B cell (primary cell): ENCODE results near the gene EML6. TPM values are rescaled to one million over a fixed set of nuclear protein-coding genes. Genes with fewer than 3 reads are reported as not detected.

Source experiments
- ATAC-seq: fragments of 200-7000 bp; cut with Tn5 transposase; one replicate; pipeline ENCODE4 v1.10.0; 2021; ENCODE audit warnings: low read depth, mild to moderate bottlenecking, moderate number of reproducible peaks, moderate library complexity
- CTCF ChIA-PET: fragments of 350-600 bp; sonication (Branson Sonifier 250); formaldehyde crosslinking; loops from one replicate; lab custom pipeline; 2021; ENCODE audit warnings: antibody characterized with exemption, inconsistent platforms; lab: Charles Lee
- POLR2A ChIA-PET: fragments of 350-600 bp; sonication (Branson Sonifier 250); formaldehyde crosslinking; loops from one replicate; lab custom pipeline; 2021; ENCODE audit warnings: antibody characterized with exemption; lab: Charles Lee
- DNase-seq: peaks from one replicate; pipeline ENCODE4 v3.0.0; 2013
- H2AFZ ChIP-seq: 2 replicates; pipeline ENCODE4 v1.6.1; 2012; ENCODE audit warnings: mild to moderate bottlenecking, low read depth, low read length; ENCODE audit not compliant: insufficient read depth, poor library complexity, severe bottlenecking
- H3K27ac ChIP-seq, 2 donors: 1 replicate in 1 of 2; 2 replicates in 1 of 2; pipeline ENCODE4 v1.5.1; 2012 to 2013; ENCODE audit warnings: low read length in 2 of 2, mild to moderate bottlenecking in 2 of 2, moderate library complexity in 1 of 2
- H3K27me3 ChIP-seq, 4 experiments: fragments of 200-600 bp in 1 of 4; sonication (generic) in 1 of 4; replicated peaks in 1 of 4; 1 replicate in 2 of 4; 2 replicates in 2 of 4; pipeline versions ENCODE4 v1.6.1 to v1.7.0; 2013 to 2016; ENCODE audit warnings: low read length in 3 of 4, mild to moderate bottlenecking in 2 of 4, mixed read lengths in 1 of 4, moderate library complexity in 1 of 4; ENCODE audit not compliant: insufficient read depth in 4 of 4, control insufficient read depth in 3 of 4; ENCODE audit errors: control extremely low read depth in 1 of 4
- H3K36me3 ChIP-seq, 2 experiments: replicated peaks in 1 of 2; 1 replicate in 1 of 2; 2 replicates in 1 of 2; pipeline versions ENCODE4 v1.6.1 to v1.7.1; 2013; ENCODE audit warnings: low read length in 1 of 2; ENCODE audit not compliant: insufficient read depth in 2 of 2, control insufficient read depth in 1 of 2; ENCODE audit errors: control extremely low read depth in 1 of 2, extremely low read depth in 1 of 2
- H3K4me1 ChIP-seq, 2 donors: fragments of 200-600 bp in 1 of 2; sonication (generic) in 1 of 2; 1 replicate in 1 of 2; 2 replicates in 1 of 2; pipeline versions ENCODE4 v1.5.1 to v1.6.1; 2013 to 2017; ENCODE audit warnings: low read length in 2 of 2; ENCODE audit not compliant: control insufficient read depth in 2 of 2, insufficient read depth in 2 of 2
- H3K4me2 ChIP-seq: replicated peaks from 2 replicates; pipeline ENCODE3; 2012; ENCODE audit warnings: mild to moderate bottlenecking, low read depth, low read length; ENCODE audit not compliant: poor library complexity, severe bottlenecking
- H3K4me3 ChIP-seq, 5 experiments: fragments of 200-600 bp in 1 of 5; sonication (generic) in 1 of 5; 1 replicate in 3 of 5; 2 replicates in 2 of 5; pipeline versions ENCODE4 v1.5.1 to v1.7.0; 2011 to 2016; ENCODE audit warnings: low read length in 4 of 5, mild to moderate bottlenecking in 4 of 5, low read depth in 2 of 5, control low read depth in 1 of 5, moderate library complexity in 1 of 5; ENCODE audit not compliant: insufficient read depth in 1 of 5; ENCODE audit errors: control extremely low read depth in 1 of 5, extremely low read depth in 1 of 5
- H3K79me2 ChIP-seq: fragments of 200-600 bp; sonication (generic); one replicate; pipeline ENCODE4 v1.6.0; 2016; ENCODE audit warnings: low read length; ENCODE audit not compliant: control insufficient read depth, insufficient read depth
- H3K9ac ChIP-seq: fragments of 200-600 bp; sonication (generic); 2 replicates; pipeline ENCODE4 v1.6.1; 2017; ENCODE audit warnings: mild to moderate bottlenecking, low read length, moderate library complexity
- H3K9me3 ChIP-seq, 3 donors: one replicate each; pipeline versions ENCODE4 v1.6.1 to v1.7.1; 2013; ENCODE audit warnings: low read length in 2 of 3; ENCODE audit not compliant: control insufficient read depth in 2 of 3, insufficient read depth in 1 of 3; ENCODE audit errors: control extremely low read depth in 1 of 3
- H4K20me1 ChIP-seq: 2 replicates; pipeline ENCODE4 v1.6.0; 2012; ENCODE audit warnings: mild to moderate bottlenecking, low read length; ENCODE audit not compliant: insufficient read depth, control insufficient read depth, poor library complexity, severe bottlenecking
- H3K27ac Mint-ChIP-seq: one replicate; pipeline ENCODE4 v1.8.0; 2021; ENCODE audit warnings: mixed read lengths
- H3K27me3 Mint-ChIP-seq: one replicate; pipeline ENCODE4 v1.8.0; 2021; ENCODE audit warnings: mixed read lengths
- H3K4me1 Mint-ChIP-seq: one replicate; pipeline ENCODE4 v1.8.0; 2021; ENCODE audit warnings: mixed read lengths
- H3K4me3 Mint-ChIP-seq: one replicate; pipeline ENCODE4 v1.8.0; 2021; ENCODE audit warnings: mixed read lengths
- H3K9me3 Mint-ChIP-seq: one replicate; pipeline ENCODE4 v1.8.0; 2022; ENCODE audit warnings: mixed read lengths; ENCODE audit not compliant: insufficient read depth
- CTCF ChIP-seq: fragments of 200-600 bp; IDR thresholded peaks from one replicate; pipeline ENCODE4 v1.8.0; 2022; ENCODE audit warnings: antibody characterized with exemption, mild to moderate bottlenecking
- EZH2 ChIP-seq: IDR thresholded peaks from 2 replicates; pipeline ENCODE4 v1.6.1; 2012; ENCODE audit warnings: borderline replicate concordance, low read depth, mild to moderate bottlenecking, moderate library complexity, low read length; ENCODE audit not compliant: insufficient read depth, poor library complexity, severe bottlenecking
- WGBS: methylation state at CpG from one replicate; pipeline ENCODE4 v1.1.5; 2013; ENCODE audit warnings: missing lambda C conversion rate; ENCODE audit not compliant: insufficient coverage; 5-methylcytosine and 5-hydroxymethylcytosine counted together
- intact Hi-C: fragments of 100-400 bp; cut with micrococcal nuclease; formaldehyde crosslinking; loops from one replicate; pipeline ENCODE4 v1.10.0; 2022
- polyA plus RNA-seq: library from polyadenylated mRNA; depleted of rRNA; stranded (reverse); fragments of >200 nt; gene quantifications from 2 replicates; pipeline ENCODE4 v1.2.3, GENCODE V29; 2012
- total RNA-seq, 2 donors: library from RNA; stranded (reverse); fragments of 120-200 nt in 1 of 2; gene quantifications; 1 replicate in 1 of 2; 2 replicates in 1 of 2; pipeline versions ENCODE4 v1.2.3 to v1.2.4, GENCODE V29; 2013 to 2022

EML6 gene
- total and polyA plus RNA-seq, 2 donors (not counting 1 experiment from before 2014, with no cell fraction given): 42.5 to 53.7 TPM

- Histone ChIP-seq H3K9me3 (peaks cover 0 to 4% (median 0%) of the 10 kb centered on the region in 3 donors), H2AFZ (no peak overlapping the region), H3K4me3 (no peak overlapping the region), H3K36me3 (peaks cover 3 to 8% of the 10 kb centered on the region in 2 experiments), H3K79me2 (no peaks in the 10 kb centered on the region), H3K9ac (no peak overlapping the region), H3K27ac (no peak overlapping the region), H4K20me1 (no peaks in the 10 kb centered on the region), H3K27me3 (no peaks in the 10 kb centered on the region), H3K4me1 (no peaks in the 10 kb centered on the region), H3K4me2 (no peak overlapping the region)
- Mint-ChIP-seq H3K4me3 (no peak overlapping the region), H3K4me1 (no peaks in the 10 kb centered on the region), H3K27ac (no peak overlapping the region), H3K27me3 (no peaks in the 10 kb centered on the region), H3K9me3 (no peaks in the 10 kb centered on the region)
- WGBS: 77% methylated on average over 7 of the region's 11 CpGs
- DNase-seq (no peak), ATAC-seq (no peak)
- TF ChIP-seq EZH2 (no peak), CTCF (no peak)
- intact Hi-C loops: loop anchor here (5.0 kb wide), 1 partner anchor 535 kb away; no protein-coding TSS in a partner anchor
- ChIA-PET POLR2A (no interaction called here), CTCF (interaction anchor here (3.6 to 4.9 kb wide), 2 partner anchors 269 to 277 kb away, joined by 40 to 54 read pairs; no protein-coding TSS in a partner anchor)
These were observed 174.2 kb downstream of the EML6 start for GRCh38 chr2:54897420-54898310.
